SK-N-SH treated with all-trans-retinoic acid at 6 μM for 48 hours (cell line): ENCODE measurements around the gene DPP8.

ENCODE experiments used
- ATAC-seq: fragments of 200-7000 bp; cut with Tn5 transposase; 3 replicates; pipeline ENCODE4 v1.9.1; 2020; ENCODE audit warnings: mild to moderate bottlenecking, moderate library complexity
- ARNTL ChIP-seq: fragments of 450-650 bp; formaldehyde crosslinking; IDR thresholded peaks from 2 replicates; pipeline ENCODE4 v1.5.0; 2020; ENCODE audit warnings: low read depth, mild to moderate bottlenecking, moderate library complexity, borderline replicate concordance
- CSDC2 ChIP-seq: fragments of 250-450 bp; sonication (Bioruptor Pico); IDR thresholded peaks from 2 replicates; pipeline ENCODE4 v1.5.0; 2020; ENCODE audit warnings: mild to moderate bottlenecking, moderate library complexity
- ESRRG ChIP-seq: fragments of 250-450 bp; sonication (Bioruptor Pico); IDR thresholded peaks from 2 replicates; pipeline ENCODE4 v1.6.1; 2021; ENCODE audit warnings: mild to moderate bottlenecking
- GLIS3 ChIP-seq: fragments of 250-450 bp; sonication (Bioruptor Pico); IDR thresholded peaks from 2 replicates; pipeline ENCODE4 v1.5.0; 2020; ENCODE audit warnings: mild to moderate bottlenecking, moderate library complexity
- OSR1 ChIP-seq: fragments of 250-450 bp; sonication (Bioruptor Pico); IDR thresholded peaks from 2 replicates; pipeline ENCODE4 v1.8.0; 2022; ENCODE audit warnings: moderate library complexity, mild to moderate bottlenecking, inconsistent platforms
- PPARA ChIP-seq: fragments of 250-450 bp; sonication (Bioruptor Pico); IDR thresholded peaks from 2 replicates; pipeline ENCODE4 v1.5.0; 2020; ENCODE audit warnings: mild to moderate bottlenecking, borderline replicate concordance
- SNAI2 ChIP-seq: fragments of 250-450 bp; sonication (Bioruptor Pico); IDR thresholded peaks from 2 replicates; pipeline ENCODE4 v1.5.0; 2020; ENCODE audit warnings: mild to moderate bottlenecking, moderate library complexity
- TCF4 ChIP-seq: fragments of 250-450 bp; sonication (Bioruptor Pico); IDR thresholded peaks from 2 replicates; pipeline ENCODE4 v1.8.0; 2021; ENCODE audit warnings: mild to moderate bottlenecking, moderate library complexity, borderline replicate concordance
- TOX ChIP-seq: fragments of 250-450 bp; sonication (Bioruptor Pico); IDR thresholded peaks from 2 replicates; pipeline ENCODE4 v1.8.0; 2021; ENCODE audit warnings: mild to moderate bottlenecking, moderate library complexity, borderline replicate concordance
- ZC3H10 ChIP-seq: fragments of 250-450 bp; sonication (Bioruptor Pico); IDR thresholded peaks from 2 replicates; pipeline ENCODE4 v1.5.1; 2021; ENCODE audit warnings: mild to moderate bottlenecking, moderate library complexity
- ZFP3 ChIP-seq: fragments of 250-450 bp; sonication (Bioruptor Pico); IDR thresholded peaks from 2 replicates; pipeline ENCODE4 v1.5.0; 2020; ENCODE audit warnings: mild to moderate bottlenecking, moderate library complexity
- ZFP30 ChIP-seq: fragments of 450-650 bp; formaldehyde crosslinking; IDR thresholded peaks from 2 replicates; pipeline ENCODE4 v1.5.0; 2022; ENCODE audit warnings: mild to moderate bottlenecking, moderate library complexity
- ZNF565 ChIP-seq: fragments of 450-650 bp; formaldehyde crosslinking; conservative IDR thresholded peaks from 2 replicates; pipeline ENCODE4 v1.5.0; 2020; ENCODE audit warnings: low read depth, mild to moderate bottlenecking, moderate library complexity
- ZNF70 ChIP-seq: fragments of 450-650 bp; formaldehyde crosslinking; IDR thresholded peaks from 2 replicates; pipeline ENCODE4 v1.5.0; 2020; ENCODE audit warnings: mild to moderate bottlenecking, moderate library complexity
- ZNF8 ChIP-seq: fragments of 450-650 bp; formaldehyde crosslinking; IDR thresholded peaks from 2 replicates; pipeline ENCODE4 v1.5.0; 2020; ENCODE audit warnings: mild to moderate bottlenecking, moderate library complexity
- TF ChIP-seq, protein P1 (sequence below): fragments of 250-450 bp; sonication (Bioruptor Pico); IDR thresholded peaks from 2 replicates; pipeline ENCODE4 v1.5.0; 2020; ENCODE audit warnings: mild to moderate bottlenecking, moderate library complexity
- TF ChIP-seq, protein P2 (sequence below): fragments of 250-450 bp; sonication (Bioruptor Pico); IDR thresholded peaks from 2 replicates; pipeline ENCODE4 v1.5.1; 2020; ENCODE audit warnings: low read depth, mild to moderate bottlenecking, moderate library complexity
- TF ChIP-seq, protein P3 (sequence below): fragments of 250-450 bp; sonication (Bioruptor Pico); IDR thresholded peaks from 2 replicates; pipeline ENCODE4 v1.5.1; 2021; ENCODE audit warnings: mild to moderate bottlenecking, moderate library complexity

DPP8 gene

DNA sequence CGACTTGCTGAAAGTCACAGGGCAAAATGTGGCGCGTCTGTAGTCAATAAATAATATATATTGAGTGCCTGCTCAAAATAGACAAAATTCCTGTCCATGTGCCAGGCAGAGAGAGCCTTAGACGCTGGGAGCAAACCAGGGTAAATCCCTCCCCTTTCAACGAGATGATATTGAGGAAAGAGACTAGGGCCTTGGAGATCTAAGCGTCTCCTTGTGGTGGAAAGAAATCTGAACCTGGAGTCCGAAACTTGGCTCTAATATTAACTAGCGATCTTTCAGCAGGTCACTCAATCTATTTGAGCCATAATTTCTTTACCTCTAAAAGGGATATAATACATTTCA is 348 bp upstream of the DPP8 start:
- TF ChIP-seq ZFP30 (CRISPR knock-in tag), result no peak
- no peak for TF ChIP-seq ZNF565 (CRISPR knock-in tag)
- TF ChIP-seq, protein P1, sequence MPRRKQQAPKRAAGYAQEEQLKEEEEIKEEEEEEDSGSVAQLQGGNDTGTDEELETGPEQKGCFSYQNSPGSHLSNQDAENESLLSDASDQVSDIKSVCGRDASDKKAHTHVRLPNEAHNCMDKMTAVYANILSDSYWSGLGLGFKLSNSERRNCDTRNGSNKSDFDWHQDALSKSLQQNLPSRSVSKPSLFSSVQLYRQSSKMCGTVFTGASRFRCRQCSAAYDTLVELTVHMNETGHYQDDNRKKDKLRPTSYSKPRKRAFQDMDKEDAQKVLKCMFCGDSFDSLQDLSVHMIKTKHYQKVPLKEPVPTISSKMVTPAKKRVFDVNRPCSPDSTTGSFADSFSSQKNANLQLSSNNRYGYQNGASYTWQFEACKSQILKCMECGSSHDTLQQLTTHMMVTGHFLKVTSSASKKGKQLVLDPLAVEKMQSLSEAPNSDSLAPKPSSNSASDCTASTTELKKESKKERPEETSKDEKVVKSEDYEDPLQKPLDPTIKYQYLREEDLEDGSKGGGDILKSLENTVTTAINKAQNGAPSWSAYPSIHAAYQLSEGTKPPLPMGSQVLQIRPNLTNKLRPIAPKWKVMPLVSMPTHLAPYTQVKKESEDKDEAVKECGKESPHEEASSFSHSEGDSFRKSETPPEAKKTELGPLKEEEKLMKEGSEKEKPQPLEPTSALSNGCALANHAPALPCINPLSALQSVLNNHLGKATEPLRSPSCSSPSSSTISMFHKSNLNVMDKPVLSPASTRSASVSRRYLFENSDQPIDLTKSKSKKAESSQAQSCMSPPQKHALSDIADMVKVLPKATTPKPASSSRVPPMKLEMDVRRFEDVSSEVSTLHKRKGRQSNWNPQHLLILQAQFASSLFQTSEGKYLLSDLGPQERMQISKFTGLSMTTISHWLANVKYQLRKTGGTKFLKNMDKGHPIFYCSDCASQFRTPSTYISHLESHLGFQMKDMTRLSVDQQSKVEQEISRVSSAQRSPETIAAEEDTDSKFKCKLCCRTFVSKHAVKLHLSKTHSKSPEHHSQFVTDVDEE (CRISPR knock-in tag), result no peak
- no peak for TF ChIP-seq ESRRG (CRISPR knock-in tag)
- no peak for TF ChIP-seq CSDC2 (CRISPR knock-in tag)
- no peak for TF ChIP-seq ZFP3
- no peak for TF ChIP-seq GLIS3 (CRISPR knock-in tag)
- no peak for TF ChIP-seq OSR1 (CRISPR knock-in tag)
- TF ChIP-seq, protein P2, sequence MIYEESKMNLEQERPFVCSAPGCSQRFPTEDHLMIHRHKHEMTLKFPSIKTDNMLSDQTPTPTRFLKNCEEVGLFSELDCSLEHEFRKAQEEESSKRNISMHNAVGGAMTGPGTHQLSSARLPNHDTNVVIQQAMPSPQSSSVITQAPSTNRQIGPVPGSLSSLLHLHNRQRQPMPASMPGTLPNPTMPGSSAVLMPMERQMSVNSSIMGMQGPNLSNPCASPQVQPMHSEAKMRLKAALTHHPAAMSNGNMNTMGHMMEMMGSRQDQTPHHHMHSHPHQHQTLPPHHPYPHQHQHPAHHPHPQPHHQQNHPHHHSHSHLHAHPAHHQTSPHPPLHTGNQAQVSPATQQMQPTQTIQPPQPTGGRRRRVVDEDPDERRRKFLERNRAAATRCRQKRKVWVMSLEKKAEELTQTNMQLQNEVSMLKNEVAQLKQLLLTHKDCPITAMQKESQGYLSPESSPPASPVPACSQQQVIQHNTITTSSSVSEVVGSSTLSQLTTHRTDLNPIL (CRISPR knock-in tag), result no peak
- ATAC-seq, result peak; percentile 32

DNA sequence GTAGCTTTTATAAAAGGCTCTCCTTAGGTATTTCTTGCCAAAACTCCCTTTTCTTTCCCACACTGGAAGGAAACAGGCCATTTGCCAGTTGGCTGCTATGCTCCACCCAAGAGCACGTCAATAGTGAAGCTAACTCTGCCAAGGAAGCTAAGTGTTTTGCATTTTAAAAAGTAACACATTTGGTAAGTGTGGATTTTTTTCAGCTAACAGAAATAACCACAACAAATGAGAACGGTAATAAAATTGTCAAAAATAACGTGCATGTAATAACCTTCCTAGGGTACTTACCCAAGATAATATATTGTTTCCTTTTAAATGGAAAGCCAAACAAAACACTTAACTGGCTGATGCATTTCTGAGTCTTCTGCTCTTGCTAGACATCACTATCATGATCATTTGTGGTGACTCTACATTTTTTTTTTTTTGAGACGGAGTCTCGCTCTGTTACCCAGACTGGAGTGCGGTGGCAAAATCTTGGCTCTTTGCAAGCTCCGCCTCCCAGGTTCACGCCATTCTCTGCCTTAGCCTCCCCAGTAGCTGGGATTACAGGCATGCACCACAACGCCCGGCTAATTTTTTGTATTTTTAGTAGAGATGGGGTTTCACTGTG is 4.6 kb downstream of the DPP8 start:
- no peak for ATAC-seq
- TF ChIP-seq GLIS3 (CRISPR knock-in tag) (no peak), ARNTL (no peak), TOX (CRISPR knock-in tag) (no peak), ZC3H10 (CRISPR knock-in tag) (no peak)
- TF ChIP-seq, protein P3, sequence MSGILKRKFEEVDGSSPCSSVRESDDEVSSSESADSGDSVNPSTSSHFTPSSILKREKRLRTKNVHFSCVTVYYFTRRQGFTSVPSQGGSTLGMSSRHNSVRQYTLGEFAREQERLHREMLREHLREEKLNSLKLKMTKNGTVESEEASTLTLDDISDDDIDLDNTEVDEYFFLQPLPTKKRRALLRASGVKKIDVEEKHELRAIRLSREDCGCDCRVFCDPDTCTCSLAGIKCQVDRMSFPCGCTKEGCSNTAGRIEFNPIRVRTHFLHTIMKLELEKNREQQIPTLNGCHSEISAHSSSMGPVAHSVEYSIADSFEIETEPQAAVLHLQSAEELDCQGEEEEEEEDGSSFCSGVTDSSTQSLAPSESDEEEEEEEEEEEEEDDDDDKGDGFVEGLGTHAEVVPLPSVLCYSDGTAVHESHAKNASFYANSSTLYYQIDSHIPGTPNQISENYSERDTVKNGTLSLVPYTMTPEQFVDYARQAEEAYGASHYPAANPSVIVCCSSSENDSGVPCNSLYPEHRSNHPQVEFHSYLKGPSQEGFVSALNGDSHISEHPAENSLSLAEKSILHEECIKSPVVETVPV (CRISPR knock-in tag), result no peak
- TF ChIP-seq, protein P2 (CRISPR knock-in tag), result no peak
- TF ChIP-seq, protein P1 (CRISPR knock-in tag), result no peak

DNA sequence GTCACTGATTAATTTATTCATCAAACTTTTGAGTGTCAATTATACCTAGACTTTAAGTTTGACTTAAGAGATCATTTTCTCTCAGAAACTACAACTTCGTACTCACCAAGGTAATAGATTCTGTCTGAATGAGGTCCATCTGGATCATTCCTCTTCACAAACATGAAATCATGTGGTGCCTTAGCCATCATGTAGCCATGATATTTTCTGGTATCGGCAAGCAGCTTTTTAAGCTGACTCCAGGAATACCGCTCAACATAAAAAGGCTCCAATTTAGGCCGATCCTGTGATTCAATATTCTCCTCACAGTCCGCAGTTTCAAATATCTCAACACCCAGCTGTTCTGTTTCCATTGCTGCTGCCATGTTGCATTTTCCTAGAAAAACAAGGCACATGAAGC is 5.3 kb downstream of the DPP8 start:
- ATAC-seq, result no peak
- TF ChIP-seq GLIS3 (CRISPR knock-in tag) (no peak), PPARA (CRISPR knock-in tag) (no peak), ZNF8 (CRISPR knock-in tag) (no peak), ESRRG (CRISPR knock-in tag) (no peak), ZC3H10 (CRISPR knock-in tag) (no peak), ZNF70 (no peak), SNAI2 (CRISPR knock-in tag) (no peak), TCF4 (CRISPR knock-in tag) (no peak), TOX (CRISPR knock-in tag) (no peak), ZFP30 (CRISPR knock-in tag) (no peak)
- TF ChIP-seq, protein P2 (CRISPR knock-in tag), result no peak
